MCF 10A (cell line): ENCODE results near the gene CDKL4. TPM values are rescaled to one million over a fixed set of nuclear protein-coding genes. Genes with fewer than 3 reads are reported as not detected.

ENCODE experiments used
- BruUV-seq: library from RNA; stranded (reverse); fragments of 400-500 nt; replicated peaks from 2 replicates; lab custom pipeline; 2021; lab: Mats Ljungman, UMichigan
- CTCF ChIA-PET: fragments of 300-600 bp; sonication (Branson Sonifier 250); formaldehyde crosslinking; extraction: SDS; loops from one replicate; lab custom pipeline; 2021; ENCODE audit warnings: antibody characterized with exemption, inconsistent platforms; lab: Yijun Ruan, JAX
- POLR2A ChIA-PET: fragments of 300-600, 350-650 bp; sonication (Branson Sonifier 250); formaldehyde crosslinking; extraction: SDS; loops from one replicate; lab custom pipeline; 2020; ENCODE audit warnings: antibody characterized with exemption, inconsistent platforms; lab: Yijun Ruan, JAX
- DNase-seq: peaks from one replicate; pipeline ENCODE4 v3.0.0-alpha.2; 2018; ENCODE audit not compliant: unreplicated experiment
- H3K27ac Mint-ChIP-seq: one replicate; pipeline ENCODE4 v1.8.0; 2022; ENCODE audit warnings: mild to moderate bottlenecking, low read depth, mixed read lengths; ENCODE audit not compliant: unreplicated experiment
- H3K27me3 Mint-ChIP-seq: one replicate; pipeline ENCODE4 v1.8.0; 2022; ENCODE audit warnings: mixed read lengths; ENCODE audit not compliant: insufficient read depth, unreplicated experiment
- H3K36me3 Mint-ChIP-seq: one replicate; pipeline ENCODE4 v1.8.0; 2022; ENCODE audit warnings: mild to moderate bottlenecking, moderate library complexity, mixed read lengths; ENCODE audit not compliant: insufficient read depth, unreplicated experiment
- H3K4me1 Mint-ChIP-seq: one replicate; pipeline ENCODE4 v1.8.0; 2022; ENCODE audit warnings: mixed read lengths; ENCODE audit not compliant: insufficient read depth, unreplicated experiment
- H3K4me3 Mint-ChIP-seq: one replicate; pipeline ENCODE4 v1.8.0; 2022; ENCODE audit warnings: mild to moderate bottlenecking, moderate library complexity, mixed read lengths; ENCODE audit not compliant: unreplicated experiment
- H3K9me3 Mint-ChIP-seq: one replicate; pipeline ENCODE4 v1.8.0; 2022; ENCODE audit warnings: mixed read lengths; ENCODE audit not compliant: unreplicated experiment
- CTCF ChIP-seq: fragments of 200-600 bp; IDR thresholded peaks from one replicate; pipeline ENCODE4 v1.8.0; 2022; ENCODE audit warnings: antibody characterized with exemption, mild to moderate bottlenecking; ENCODE audit not compliant: unreplicated experiment
- intact Hi-C: fragments of 100-400 bp; cut with micrococcal nuclease; formaldehyde crosslinking; loops from 2 replicates; pipeline ENCODE4 v1.14.1; 2022
- total RNA-seq: library from RNA; stranded (reverse); gene quantifications from 2 replicates; pipeline ENCODE4 v1.2.3, GENCODE V29; 2022

Gene CDKL4
- total RNA-seq, 1 experiment from 2014 or later: not detected

GRCh38 chr2:39194686-39195085 is 49.1 kb downstream of the CDKL4 start:
- no peak for TF ChIP-seq CTCF
- intact Hi-C loops: no loop called here

DNA sequence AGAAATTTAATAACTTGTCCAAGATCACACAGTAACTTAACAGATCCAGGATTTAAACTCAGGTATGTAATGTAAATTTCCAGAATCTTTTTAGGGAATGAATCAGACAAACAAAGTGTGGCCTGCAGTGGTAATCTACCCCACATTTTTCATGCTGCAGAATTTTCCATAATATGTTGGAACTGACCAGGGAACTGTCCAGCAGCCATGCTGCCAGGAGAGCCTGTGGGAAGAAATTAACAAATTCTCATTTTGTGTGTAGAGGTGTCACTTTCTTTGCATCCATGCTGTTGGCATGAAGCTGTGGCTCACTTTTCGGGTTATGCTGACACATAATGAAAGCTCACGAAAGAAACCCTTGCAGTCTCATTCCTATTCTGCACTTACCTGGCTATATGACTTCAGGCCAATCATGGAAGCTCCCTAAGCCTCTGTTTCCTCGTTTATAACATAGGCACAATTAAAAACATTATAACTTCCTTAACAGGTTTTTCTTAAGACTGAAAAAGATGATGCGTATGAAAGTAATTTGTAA is 54.7 kb downstream of the CDKL4 start:
- TF ChIP-seq CTCF: no peak
- no peak for DNase-seq
- Mint-ChIP-seq H3K4me1 (no peaks in the 10 kb centered on the region), H3K27ac (no peak overlapping the region), H3K36me3 (no peaks in the 10 kb centered on the region), H3K4me3 (no peak overlapping the region), H3K9me3 (no peaks in the 10 kb centered on the region), H3K27me3 (no peaks in the 10 kb centered on the region)
- POLR2A ChIA-PET: no interaction called here
- intact Hi-C loops: no loop called here
- CTCF ChIA-PET: interaction anchor here (0.7 to 1.7 kb wide), 3 partner anchors 14 to 39 kb away, joined by 3 to 6 read pairs (median 3); no protein-coding TSS in a partner anchor
- no TSS peak for BruUV-seq

More at GRCh38 chr2:39194686-39195085, 49.1 kb downstream of the CDKL4 start:
- ChIA-PET CTCF (interaction anchor here (0.6 to 1.5 kb wide), 4 partner anchors 33 to 152 kb away, joined by 3 to 4 read pairs (median 3); no protein-coding TSS in a partner anchor), POLR2A (interaction anchor here (1.0 kb wide), 1 partner anchor 75 kb away, joined by 3 read pairs; no protein-coding TSS in a partner anchor)
- no peaks in the 10 kb centered on the region for H3K9me3 Mint-ChIP-seq
- no peak overlapping the region for H3K27ac Mint-ChIP-seq
- no peak for DNase-seq
- BruUV-seq: no TSS peak
- H3K4me3 Mint-ChIP-seq: no peak overlapping the region
- no peaks in the 10 kb centered on the region for H3K36me3 Mint-ChIP-seq
- no peaks in the 10 kb centered on the region for H3K27me3 Mint-ChIP-seq
- H3K4me1 Mint-ChIP-seq: no peaks in the 10 kb centered on the region

DNA sequence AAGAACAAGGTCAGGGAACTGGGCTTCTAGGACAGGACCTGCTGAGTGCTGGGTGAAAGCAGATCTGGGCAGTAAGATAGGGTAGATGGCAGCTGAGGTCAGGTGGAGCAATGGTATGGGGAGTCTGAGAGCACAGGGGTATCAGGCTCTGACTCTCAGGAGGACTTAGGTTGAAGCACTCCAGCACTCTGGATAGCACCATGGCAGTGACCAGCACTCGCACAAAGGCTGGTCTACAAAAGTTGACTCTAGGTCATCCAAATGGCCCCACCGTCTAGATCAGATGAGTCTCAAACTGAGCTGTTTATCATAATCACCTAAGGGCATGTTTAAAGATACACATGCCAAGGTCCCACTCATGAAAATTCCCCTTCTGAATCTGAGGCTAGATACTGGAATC is 60.1 kb downstream of the CDKL4 start:
- no peaks in the 10 kb centered on the region for H3K4me1 Mint-ChIP-seq
- ChIA-PET CTCF (no interaction called here), POLR2A (no interaction called here)
- TF ChIP-seq CTCF: no peak
- no peak overlapping the region for H3K27ac Mint-ChIP-seq
- H3K27me3 Mint-ChIP-seq: no peaks in the 10 kb centered on the region
- no peaks in the 10 kb centered on the region for H3K9me3 Mint-ChIP-seq
- no peak overlapping the region for H3K4me3 Mint-ChIP-seq
- intact Hi-C loops: no loop called here
- H3K36me3 Mint-ChIP-seq: no peaks in the 10 kb centered on the region
- no peak for DNase-seq
- no TSS peak for BruUV-seq

DNA sequence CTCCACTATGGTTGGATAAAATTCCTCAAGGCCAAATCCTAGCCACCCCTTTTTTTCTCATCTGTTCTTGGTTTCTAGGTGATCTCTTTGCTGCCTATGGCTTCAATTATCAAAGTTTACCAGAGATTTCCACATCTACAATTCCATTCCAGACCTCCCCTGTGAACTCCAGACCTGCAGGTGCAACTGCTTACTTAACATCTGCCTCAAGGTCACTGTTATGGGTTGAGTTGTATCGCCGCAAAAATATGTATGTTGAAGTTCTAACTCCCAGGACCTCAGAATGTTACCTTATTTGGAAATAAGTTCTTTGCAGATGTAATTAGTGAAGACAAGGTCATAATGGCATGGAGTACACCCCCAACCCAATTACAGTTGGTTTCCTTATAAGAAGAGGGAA is 62.5 kb downstream of the CDKL4 start:
- BruUV-seq: no TSS peak
- CTCF ChIA-PET: interaction anchor here (0.6 kb wide), 1 partner anchor 38 kb away, joined by 3 read pairs; no protein-coding TSS in a partner anchor
- H3K4me3 Mint-ChIP-seq: no peak overlapping the region
- intact Hi-C loops: no loop called here
- POLR2A ChIA-PET: no interaction called here
- no peaks in the 10 kb centered on the region for H3K9me3 Mint-ChIP-seq
- H3K27ac Mint-ChIP-seq: no peak overlapping the region
- TF ChIP-seq CTCF: no peak
- peaks cover 4% of the 10 kb centered on the region for H3K36me3 Mint-ChIP-seq
- no peaks in the 10 kb centered on the region for H3K27me3 Mint-ChIP-seq
- H3K4me1 Mint-ChIP-seq: no peaks in the 10 kb centered on the region
- no peak for DNase-seq
